GM04504 (cell line): Measurements from ENCODE around the gene GGT1.
"Not testable (repeated sequence)": the region's sequence is repeated elsewhere in the genome, so short reads cannot be mapped to it uniquely, and the experiment has no call there.

Experiments used
- DNase-seq: peaks from one replicate; pipeline ENCODE4 v3.0.0-alpha.2; 2012; ENCODE audit warnings: low read depth

The GGT1 gene

GRCh38 chr22:24599958-24600715 lies 2.9 kb upstream of the GGT1 start:
- not testable (repeated sequence) for DNase-seq

- no peak for DNase-seq
These were observed 1.5 kb upstream of the GGT1 start for GRCh38 chr22:24601217-24602104.

GRCh38 chr22:24602105-24602749 lies 766 bp upstream of the GGT1 start:
- DNase-seq = not testable (repeated sequence)

GRCh38 chr22:24603770-24604629 lies 1.0 kb downstream of the GGT1 start:
- not testable (repeated sequence) for DNase-seq

- not testable (repeated sequence) for DNase-seq
These were observed 3.3 kb downstream of the GGT1 start for GRCh38 chr22:24606340-24606739.

- not testable (repeated sequence) for DNase-seq
These were observed 4.5 kb downstream of the GGT1 start for GRCh38 chr22:24607429-24607983.

GRCh38 chr22:24608327-24608726 lies 5.3 kb downstream of the GGT1 start:
- not testable (repeated sequence) for DNase-seq

GRCh38 chr22:24609888-24610287 lies 6.9 kb downstream of the GGT1 start:
- not testable (repeated sequence) for DNase-seq

- not testable (repeated sequence) for DNase-seq
These were observed 11.8 kb downstream of the GGT1 start for GRCh38 chr22:24614794-24615193.

GRCh38 chr22:24621244-24621643 lies 18.3 kb downstream of the GGT1 start:
- not testable (repeated sequence) for DNase-seq

GRCh38 chr22:24622596-24622995 lies 19.6 kb downstream of the GGT1 start:
- not testable (repeated sequence) for DNase-seq

- DNase-seq = not testable (repeated sequence)
These were observed 24.9 kb downstream of the GGT1 start for GRCh38 chr22:24627911-24628310.

- DNase-seq = not testable (repeated sequence)
These were observed 26.1 kb downstream of the GGT1 start for GRCh38 chr22:24629069-24629468.

- not testable (repeated sequence) for DNase-seq
These were observed 27.9 kb downstream of the GGT1 start for GRCh38 chr22:24630812-24631427.

GRCh38 chr22:24631430-24632122 lies 28.6 kb downstream of the GGT1 start:
- not testable (repeated sequence) for DNase-seq

- not testable (repeated sequence) for DNase-seq
These were observed 29.6 kb downstream of the GGT1 start for GRCh38 chr22:24632642-24633041.

GRCh38 chr22:24633231-24634023 lies 30.4 kb downstream of the GGT1 start:
- DNase-seq = not testable (repeated sequence)

- not testable (repeated sequence) for DNase-seq
These were observed 31.9 kb downstream of the GGT1 start for GRCh38 chr22:24634776-24635389.

- not testable (repeated sequence) for DNase-seq
These were observed 33.5 kb downstream of the GGT1 start for GRCh38 chr22:24636513-24636912.
